Lower lobe of right lung (tissue), 2 donors: ENCODE results near the gene NYNRIN. TPM values are rescaled to one million over a fixed set of nuclear protein-coding genes. Genes with fewer than 3 reads are reported as not detected.

Experiments used
- ATAC-seq, 2 donors: fragments of 200-7000 bp; cut with Tn5 transposase; one replicate each; pipeline ENCODE4 v1.9.1; 2020 to 2022; ENCODE audit warnings: mild to moderate bottlenecking in 2 of 2, moderate library complexity in 2 of 2
- DNase-seq: peaks from one replicate; pipeline ENCODE4 v3.0.0-alpha.2; 2020
- H3K27ac ChIP-seq: fragments of 200-600 bp; one replicate; pipeline ENCODE4 v1.8.0; 2022
- H3K27me3 ChIP-seq: fragments of 200-600 bp; one replicate; pipeline ENCODE4 v1.8.0; 2022; ENCODE audit warnings: low read depth
- H3K36me3 ChIP-seq: fragments of 200-600 bp; one replicate; pipeline ENCODE4 v1.8.0; 2022; ENCODE audit warnings: mild to moderate bottlenecking
- H3K4me1 ChIP-seq: fragments of 200-600 bp; one replicate; pipeline ENCODE4 v1.8.0; 2022
- H3K4me3 ChIP-seq: fragments of 200-600 bp; one replicate; pipeline ENCODE4 v1.8.0; 2022; ENCODE audit warnings: mild to moderate bottlenecking
- H3K9me3 ChIP-seq: fragments of 200-600 bp; one replicate; pipeline ENCODE4 v1.8.0; 2022
- intact Hi-C: fragments of 100-400 bp; cut with DNase I; formaldehyde crosslinking; loops from one replicate; pipeline ENCODE4 v1.11.0; 2022
- total RNA-seq: library from RNA; stranded (reverse); fragmentation: NEBNext Ultra II Directional; extraction: Animal tissue kit (Norgen Biotek cat#: 25700); gene quantifications from one replicate; pipeline ENCODE4 v1.2.1, GENCODE V29; 2021
- TF ChIP-seq, protein P1 (sequence below): fragments of 200-600 bp; IDR thresholded peaks from one replicate; pipeline ENCODE4 v1.8.0; 2022; ENCODE audit warnings: antibody characterized with exemption, mild to moderate bottlenecking
- donor health status: DM: no; HTN: yes; CAD: no; lungs with severe emphysema.

The NYNRIN gene
- total RNA-seq, 1 donor from 2014 or later = 17.9 TPM

DNA sequence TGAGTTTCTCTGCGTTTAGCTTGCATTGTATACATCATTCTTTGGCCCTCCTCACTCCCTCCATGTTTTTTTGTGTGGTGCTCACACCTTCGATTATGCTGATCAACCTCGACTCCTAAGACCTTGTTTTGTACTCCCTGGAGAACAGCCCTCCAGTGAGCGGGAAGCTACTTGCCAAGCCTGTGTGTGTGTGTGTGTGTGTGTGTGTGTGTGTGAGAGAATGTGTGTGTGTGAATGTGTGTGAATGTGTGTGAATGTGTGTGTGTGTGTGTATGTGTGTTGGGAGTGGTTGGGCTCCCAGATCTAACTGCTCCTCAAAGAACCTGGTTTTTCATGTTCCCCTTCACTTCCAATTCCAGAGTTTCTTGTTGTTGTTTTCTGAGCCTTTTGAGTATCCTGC is 6.0 kb downstream of the NYNRIN start:
- intact Hi-C loops = no loop called here
- TF ChIP-seq, protein P1, sequence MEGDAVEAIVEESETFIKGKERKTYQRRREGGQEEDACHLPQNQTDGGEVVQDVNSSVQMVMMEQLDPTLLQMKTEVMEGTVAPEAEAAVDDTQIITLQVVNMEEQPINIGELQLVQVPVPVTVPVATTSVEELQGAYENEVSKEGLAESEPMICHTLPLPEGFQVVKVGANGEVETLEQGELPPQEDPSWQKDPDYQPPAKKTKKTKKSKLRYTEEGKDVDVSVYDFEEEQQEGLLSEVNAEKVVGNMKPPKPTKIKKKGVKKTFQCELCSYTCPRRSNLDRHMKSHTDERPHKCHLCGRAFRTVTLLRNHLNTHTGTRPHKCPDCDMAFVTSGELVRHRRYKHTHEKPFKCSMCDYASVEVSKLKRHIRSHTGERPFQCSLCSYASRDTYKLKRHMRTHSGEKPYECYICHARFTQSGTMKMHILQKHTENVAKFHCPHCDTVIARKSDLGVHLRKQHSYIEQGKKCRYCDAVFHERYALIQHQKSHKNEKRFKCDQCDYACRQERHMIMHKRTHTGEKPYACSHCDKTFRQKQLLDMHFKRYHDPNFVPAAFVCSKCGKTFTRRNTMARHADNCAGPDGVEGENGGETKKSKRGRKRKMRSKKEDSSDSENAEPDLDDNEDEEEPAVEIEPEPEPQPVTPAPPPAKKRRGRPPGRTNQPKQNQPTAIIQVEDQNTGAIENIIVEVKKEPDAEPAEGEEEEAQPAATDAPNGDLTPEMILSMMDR = no peak
- DNase-seq (no peak), ATAC-seq (no peak)
- no peaks in the 10 kb centered on the region for H3K27me3 ChIP-seq
- peaks cover 22% of the 10 kb centered on the region for H3K36me3 ChIP-seq
- H3K4me1 ChIP-seq = peaks cover 35% of the 10 kb centered on the region
- no peak overlapping the region for H3K4me3 ChIP-seq
- no peaks in the 10 kb centered on the region for H3K9me3 ChIP-seq
- no peak overlapping the region for H3K27ac ChIP-seq

DNA sequence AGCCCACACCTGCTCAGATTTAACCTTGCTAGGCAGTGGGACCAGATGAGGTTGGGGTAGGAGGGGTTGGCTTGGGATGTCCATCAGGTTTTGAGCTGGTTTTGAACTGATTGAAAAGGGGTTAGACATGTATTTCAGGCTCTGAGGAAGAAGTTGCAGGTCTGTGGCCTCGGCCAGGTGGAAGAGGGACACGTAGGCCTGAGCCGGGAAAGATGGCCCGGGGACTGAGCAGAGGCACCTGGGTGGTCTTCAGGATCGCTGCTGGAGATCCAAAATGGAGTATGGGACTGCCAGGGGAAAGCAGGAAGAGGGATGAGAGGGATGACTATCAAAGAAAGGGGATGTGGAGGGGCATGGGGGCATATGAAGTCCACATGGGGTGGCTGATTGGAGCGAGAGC is 7.6 kb downstream of the NYNRIN start:
- TF ChIP-seq, protein P1 = no peak
- no peak overlapping the region for H3K27ac ChIP-seq
- no peaks in the 10 kb centered on the region for H3K27me3 ChIP-seq
- ATAC-seq (no peak), DNase-seq (no peak)
- H3K4me1 ChIP-seq = peaks cover 21% of the 10 kb centered on the region
- peaks cover 31% of the 10 kb centered on the region for H3K36me3 ChIP-seq
- intact Hi-C loops = no loop called here
- no peak overlapping the region for H3K4me3 ChIP-seq
- H3K9me3 ChIP-seq = no peaks in the 10 kb centered on the region

DNA sequence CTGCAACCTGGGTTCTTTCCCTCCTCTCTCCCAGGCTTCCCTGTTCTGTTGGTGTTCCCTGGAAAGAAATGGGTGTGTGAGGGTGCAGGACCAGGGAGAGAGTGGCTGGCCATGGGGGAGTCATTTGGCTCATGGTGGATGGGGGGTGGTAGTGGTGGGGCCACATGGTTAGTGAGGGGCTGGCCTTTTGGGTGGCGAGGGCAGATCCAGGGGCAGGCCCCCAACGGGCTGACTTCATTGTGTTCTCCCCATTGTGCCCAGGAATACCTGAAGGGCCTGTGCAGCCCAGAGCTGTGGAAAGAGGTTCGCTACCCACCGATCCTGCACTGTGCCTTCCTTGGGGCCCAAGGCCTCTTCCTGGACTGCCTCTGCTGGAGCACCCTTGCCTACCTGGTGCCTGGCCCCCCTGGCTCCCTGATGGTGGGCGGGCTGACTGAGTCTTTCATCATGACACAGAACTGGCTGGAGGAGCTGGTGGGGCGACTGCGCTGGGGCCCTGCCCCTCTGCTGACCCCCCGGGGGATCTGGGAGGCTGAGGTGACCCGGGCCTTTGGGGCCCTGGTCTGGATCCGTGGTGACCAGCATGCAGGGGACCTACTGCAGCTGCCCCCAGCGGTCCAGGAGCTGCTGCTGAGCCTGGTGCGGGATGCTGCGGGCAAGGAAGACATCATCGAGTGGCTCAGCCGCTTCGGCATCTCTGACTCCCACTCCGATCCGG is 9.0 kb downstream of the NYNRIN start:
- DNase-seq (no peak), ATAC-seq (no peak)
- no peak overlapping the region for H3K27ac ChIP-seq
- peaks cover 9% of the 10 kb centered on the region for H3K4me1 ChIP-seq
- no peaks in the 10 kb centered on the region for H3K9me3 ChIP-seq
- no peaks in the 10 kb centered on the region for H3K27me3 ChIP-seq
- intact Hi-C loops = no loop called here
- TF ChIP-seq, protein P1 = no peak
- no peak overlapping the region for H3K4me3 ChIP-seq
- H3K36me3 ChIP-seq = peaks cover 38% of the 10 kb centered on the region

DNA sequence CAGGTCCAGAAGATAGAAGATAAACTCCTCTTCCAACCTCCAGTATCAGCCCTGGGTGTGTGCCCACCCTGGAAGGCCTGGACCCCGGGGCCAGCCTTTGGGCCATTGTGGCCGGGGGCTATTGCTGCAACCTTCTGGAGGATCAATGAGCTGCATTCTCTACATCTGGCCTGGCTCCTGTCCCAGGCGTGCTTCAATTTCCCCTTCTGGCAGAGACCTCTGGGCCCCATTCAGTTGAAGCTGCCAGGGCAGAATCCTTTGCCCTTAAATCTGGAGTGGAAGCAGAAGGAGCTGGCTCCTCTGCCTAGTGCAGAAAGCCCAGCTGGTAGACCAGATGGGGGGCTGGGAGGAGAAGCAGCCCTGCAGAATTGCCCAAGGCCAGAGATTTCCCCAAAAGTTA is 10.0 kb downstream of the NYNRIN start:
- no peak for DNase-seq
- H3K36me3 ChIP-seq = peaks cover 48% of the 10 kb centered on the region
- peaks cover 5% of the 10 kb centered on the region for H3K4me1 ChIP-seq
- H3K27me3 ChIP-seq = no peaks in the 10 kb centered on the region
- H3K9me3 ChIP-seq = no peaks in the 10 kb centered on the region
- H3K4me3 ChIP-seq = no peak overlapping the region
- TF ChIP-seq, protein P1 = no peak
- intact Hi-C loops = no loop called here
- no peak for ATAC-seq
- no peak overlapping the region for H3K27ac ChIP-seq

DNA sequence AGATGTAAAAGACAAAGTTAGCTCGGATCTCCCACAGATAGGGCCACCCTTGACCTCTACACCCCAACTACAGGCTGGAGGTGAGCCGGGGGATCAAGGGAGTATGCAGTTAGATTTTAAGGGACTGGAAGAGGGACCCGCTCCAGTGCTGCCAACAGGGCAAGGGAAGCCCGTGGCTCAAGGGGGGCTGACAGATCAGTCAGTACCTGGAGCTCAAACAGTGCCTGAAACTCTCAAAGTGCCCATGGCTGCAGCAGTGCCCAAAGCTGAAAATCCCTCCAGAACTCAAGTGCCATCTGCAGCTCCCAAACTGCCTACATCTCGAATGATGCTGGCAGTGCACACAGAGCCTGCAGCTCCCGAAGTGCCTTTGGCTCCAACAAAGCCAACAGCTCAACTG is 10.4 kb downstream of the NYNRIN start:
- Histone ChIP-seq H3K27me3 (no peaks in the 10 kb centered on the region), H3K36me3 (peaks cover 52% of the 10 kb centered on the region), H3K27ac (no peak overlapping the region), H3K9me3 (no peaks in the 10 kb centered on the region), H3K4me3 (no peak overlapping the region), H3K4me1 (peaks cover 4% of the 10 kb centered on the region)
- intact Hi-C loops = no loop called here
- TF ChIP-seq, protein P1 = no peak
- ATAC-seq (no peak), DNase-seq (no peak)
